Heart left ventricle (tissue), 16 donors: Measurements from ENCODE around the gene HSD3B2. TPM values are rescaled to one million over a fixed set of nuclear protein-coding genes. Genes with fewer than 3 reads are reported as not detected.

Source experiments
- ATAC-seq, 4 donors: fragments of 200-7000 bp; cut with Tn5 transposase; one replicate each; pipeline ENCODE4 v1.9.1; 2020 to 2022; ENCODE audit warnings: moderate library complexity in 4 of 4, mild to moderate bottlenecking in 3 of 4, moderate number of reproducible peaks in 1 of 4
- DNase-seq, 5 donors: peaks; one replicate each; pipeline ENCODE4 v3.0.0-alpha.2; 2020
- H3K27ac ChIP-seq, 12 donors: fragments of 200-600 bp; sonication (generic) in 4 of 12; one replicate each; pipeline versions ENCODE4 v1.5.0 to v1.8.0; 2016 to 2022; ENCODE audit warnings: mild to moderate bottlenecking in 2 of 12
- H3K27me3 ChIP-seq, 9 donors: fragments of 200-600 bp; sonication (generic) in 2 of 9; one replicate each; pipeline versions ENCODE4 v1.5.1 to v1.8.0; 2016 to 2022; ENCODE audit warnings: mild to moderate bottlenecking in 3 of 9
- H3K36me3 ChIP-seq, 9 donors: fragments of 200-600 bp; sonication (generic) in 2 of 9; one replicate each; pipeline versions ENCODE4 v1.5.0 to v1.8.0; 2018 to 2022; ENCODE audit warnings: mild to moderate bottlenecking in 2 of 9
- H3K4me1 ChIP-seq, 12 donors: fragments of 200-600 bp; sonication (generic) in 4 of 12; one replicate each; pipeline versions ENCODE4 v1.5.0 to v1.8.0; 2016 to 2022; ENCODE audit warnings: mild to moderate bottlenecking in 3 of 12
- H3K4me3 ChIP-seq, 12 donors: fragments of 200-600 bp; sonication (generic) in 4 of 12; one replicate each; pipeline versions ENCODE4 v1.5.0 to v1.8.0; 2017 to 2022; ENCODE audit warnings: mild to moderate bottlenecking in 9 of 12, moderate library complexity in 4 of 12
- H3K9me3 ChIP-seq, 12 donors: fragments of 200-600 bp; sonication (generic) in 4 of 12; one replicate each; pipeline versions ENCODE4 v1.5.0 to v1.8.0; 2016 to 2022; ENCODE audit warnings: mild to moderate bottlenecking in 1 of 12
- POLR2A ChIP-seq, 2 donors: fragments of 450-650 bp; IDR thresholded peaks; one replicate each; pipeline ENCODE4 v1.6.1; 2017; ENCODE audit warnings: antibody characterized with exemption in 2 of 2, mild to moderate bottlenecking in 2 of 2, moderate library complexity in 2 of 2
- WGBS, 4 donors: extraction: QIAGEN DNeasy Blood & Tissue Kit in 2 of 4; methylation state at CpG; one replicate each; pipeline versions ENCODE4 v1.1.5 to v1.1.7; 2013 to 2018; 5-methylcytosine and 5-hydroxymethylcytosine counted together
- intact Hi-C, 10 donors: fragments of 100-400 bp; cut with DNase I; formaldehyde crosslinking; loops; one replicate each; pipeline versions ENCODE4 v1.11.1 to v1.14.2; 2022
- long read RNA-seq, 3 donors: library from polyadenylated mRNA; unstranded; transcript quantifications; one replicate each; pipeline ENCODE4 v2.0.0, GENCODE V29; 2020 to 2021
- polyA plus RNA-seq, 2 donors: library from polyadenylated mRNA; stranded (reverse); fragments of 200-250 nt; gene quantifications; one replicate each; pipeline ENCODE4 v1.2.3, GENCODE V29; 2013
- total RNA-seq, 9 donors: library from RNA; depleted of rRNA in 2 of 9; stranded (reverse); fragments of >200 nt in 2 of 9; fragmentation: NEBNext Ultra II Directional in 3 of 9; extraction: Animal tissue kit (Norgen Biotek cat#: 25700) in 3 of 9; gene quantifications; one replicate each; pipeline versions ENCODE4 v1.1.0 to v1.2.4, GENCODE V29; 2016 to 2023
- TF ChIP-seq, protein P1 (sequence below), 12 donors: fragments of 200-600 bp; sonication (generic) in 4 of 12; IDR thresholded peaks; one replicate each; pipeline versions ENCODE4 v1.5.0 to v1.8.0; 2018 to 2022; ENCODE audit warnings: antibody characterized with exemption in 12 of 12, mild to moderate bottlenecking in 5 of 12
- donor health status: ischemic (EF 13 %, LVEDD 7.1; RV severe dilation, severe dysfunction).
- donor health status: healthy with polysubstance abuse.
- donor health status: DM: no; HTN: yes; CAD: no.
- donor health status: DM: no; HTN: no; CAD: no.
- donor health status: ischemic (EF 25% LVEDD 6.9; RV normal size, moderate dysfunction).
- donor health status: ischemic (EF 25% LVEDD 5.7; RV mildly dilated, moderate dysfunction).
- donor health status: healthy.
- donor health status: DM: yes; HTN: yes; CAD: no.
- donor health status: ischemic (EF 35%, LVEDD 5.7; RV mildly dilated, moderate dysfunction).
- donor health status: nonischemic (EF 11% LVEDD 7.7; RV severe dilation, severe dysfunction).
- donor health status: DM: yes; HTN: yes; CAD: no.
- donor health status: PGD.
- donor health status: ischemic (EF 29% LVEDD 5.4; RV normal size, mild dysfunction).
- donor health status: nonischemic (EF 23%, LVEDD 6.1; RV moderate dilation, normal function).

Gene HSD3B2
- total RNA-seq (not detected), polyA plus RNA-seq (not detected)
- long read RNA-seq, donor 1 = 0 reads
- long read RNA-seq, donor 2 = 0 reads
- long read RNA-seq, donor 3 = 0 reads

DNA sequence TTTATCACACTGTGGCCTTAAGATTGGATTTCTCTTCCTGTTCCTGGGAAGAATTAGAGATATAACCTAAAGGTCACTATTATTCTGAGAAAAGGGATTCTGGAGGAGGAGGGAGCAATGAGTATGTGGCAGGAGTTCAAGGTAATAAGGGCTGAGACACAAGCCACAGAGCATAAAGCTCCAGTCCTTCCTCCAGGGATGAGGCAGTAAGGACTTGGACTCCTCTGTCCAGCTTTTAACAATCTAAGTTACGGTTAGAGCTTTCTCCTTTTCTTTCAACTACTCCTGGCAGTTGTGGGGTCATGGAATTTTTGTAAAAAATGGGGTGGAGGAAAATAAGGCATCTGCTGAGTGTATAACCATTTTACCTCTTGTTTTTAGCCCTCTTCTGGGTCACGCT is at the start of gene HSD3B2:
HSD3B2 (plus strand) TSS at position 201 of the 400 bp plus-strand sequence. CDS start 270 bp downstream, outside the sequence.
- WGBS, 4 donors = 68 to 77% (median 75%) methylated on average over 2 of the region's 2 CpGs
- Histone ChIP-seq H3K4me3 (no peak within 1 kb of the TSS), H3K27ac (no peak within 1 kb of the TSS), H3K4me1 (no peaks in the 10 kb centered on the region), H3K27me3 (no peaks in the 10 kb centered on the region), H3K36me3 (no peaks in the 10 kb centered on the region), H3K9me3 (no peaks in the 10 kb centered on the region)
- TF ChIP-seq, protein P1, sequence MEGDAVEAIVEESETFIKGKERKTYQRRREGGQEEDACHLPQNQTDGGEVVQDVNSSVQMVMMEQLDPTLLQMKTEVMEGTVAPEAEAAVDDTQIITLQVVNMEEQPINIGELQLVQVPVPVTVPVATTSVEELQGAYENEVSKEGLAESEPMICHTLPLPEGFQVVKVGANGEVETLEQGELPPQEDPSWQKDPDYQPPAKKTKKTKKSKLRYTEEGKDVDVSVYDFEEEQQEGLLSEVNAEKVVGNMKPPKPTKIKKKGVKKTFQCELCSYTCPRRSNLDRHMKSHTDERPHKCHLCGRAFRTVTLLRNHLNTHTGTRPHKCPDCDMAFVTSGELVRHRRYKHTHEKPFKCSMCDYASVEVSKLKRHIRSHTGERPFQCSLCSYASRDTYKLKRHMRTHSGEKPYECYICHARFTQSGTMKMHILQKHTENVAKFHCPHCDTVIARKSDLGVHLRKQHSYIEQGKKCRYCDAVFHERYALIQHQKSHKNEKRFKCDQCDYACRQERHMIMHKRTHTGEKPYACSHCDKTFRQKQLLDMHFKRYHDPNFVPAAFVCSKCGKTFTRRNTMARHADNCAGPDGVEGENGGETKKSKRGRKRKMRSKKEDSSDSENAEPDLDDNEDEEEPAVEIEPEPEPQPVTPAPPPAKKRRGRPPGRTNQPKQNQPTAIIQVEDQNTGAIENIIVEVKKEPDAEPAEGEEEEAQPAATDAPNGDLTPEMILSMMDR (IDR thresholded peaks at IDR 0.05) = no peak
- TF ChIP-seq POLR2A (IDR thresholded peaks at IDR 0.05) = no peak
- ATAC-seq (no peak), DNase-seq (no peak)
- intact Hi-C loops = no loop called here

DNA sequence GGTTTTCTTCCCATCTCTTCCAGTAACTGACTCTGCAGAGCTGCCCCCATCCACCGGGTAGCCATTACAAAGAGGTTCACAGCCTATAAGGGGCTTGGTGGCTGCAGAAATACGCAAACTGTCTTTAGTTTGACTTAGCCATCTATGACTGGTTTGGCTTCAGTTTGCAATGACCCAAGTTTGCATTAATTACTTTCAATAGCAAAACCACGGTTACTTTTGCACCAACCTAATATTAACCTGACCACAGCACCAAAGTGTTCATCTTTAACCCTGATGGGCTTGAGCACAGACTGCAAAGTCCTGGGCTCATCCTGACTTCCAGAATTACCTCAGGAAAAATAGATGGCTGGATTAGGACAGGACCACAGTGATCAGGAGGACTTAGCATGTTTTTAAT is 48.5 kb upstream of the HSD3B2 start:
- H3K4me1 ChIP-seq = no peaks in the 10 kb centered on the region
- intact Hi-C loops = loop anchor here in 8 of 10 donors (2.0 to 10.0 kb wide), 9 partner anchors 79 to 1402 kb away; no protein-coding TSS in a partner anchor
- no peaks in the 10 kb centered on the region for H3K9me3 ChIP-seq
- H3K27ac ChIP-seq = no peak overlapping the region
- TF ChIP-seq POLR2A (IDR thresholded peaks at IDR 0.05) = no peak
- TF ChIP-seq, protein P1 (IDR thresholded peaks at IDR 0.05) = no peak
- ATAC-seq = no peak
- H3K4me3 ChIP-seq = no peak overlapping the region
- no peaks in the 10 kb centered on the region for H3K36me3 ChIP-seq
- WGBS, 4 donors = 80 to 93% (median 86%) methylated on average over 3 of the region's 3 CpGs
- DNase-seq = no peak
- peaks cover 0 to 5% (median 0%) of the 10 kb centered on the region in 9 donors for H3K27me3 ChIP-seq

DNA sequence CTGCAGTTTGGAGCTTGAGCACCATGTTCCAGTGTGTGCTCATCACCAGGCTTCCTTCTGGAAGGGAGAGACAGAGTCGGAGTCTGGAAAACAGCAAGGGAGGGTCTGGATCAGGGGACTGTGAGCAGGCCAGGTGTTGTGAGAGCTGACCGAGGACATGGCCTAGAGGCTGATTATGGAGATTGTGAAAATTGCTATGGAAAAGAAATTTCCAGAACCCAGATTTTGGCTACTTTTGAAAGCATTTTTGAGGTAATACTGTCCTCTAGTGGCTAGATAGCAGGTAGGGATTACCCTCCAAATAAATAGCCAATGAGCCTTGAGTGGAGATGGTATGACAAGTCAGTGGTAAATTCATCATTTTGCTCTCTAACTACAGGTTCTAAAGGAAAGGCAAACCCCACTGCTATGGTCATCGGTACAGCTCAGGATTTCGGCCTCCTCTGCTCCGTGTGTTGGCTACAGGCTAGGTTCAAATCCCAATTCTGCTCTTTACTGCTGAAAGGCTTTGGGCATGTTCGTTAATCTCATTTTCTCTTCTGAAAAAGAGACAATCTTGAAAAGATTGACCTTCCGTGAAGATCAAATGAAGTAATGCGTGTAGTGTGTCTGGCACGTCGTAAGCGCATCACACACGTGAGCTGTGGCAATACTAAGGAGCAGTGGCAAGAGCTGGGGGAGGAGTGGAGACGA is 47.4 kb upstream of the HSD3B2 start:
- intact Hi-C loops = loop anchor here in 8 of 10 donors (2.0 to 10.0 kb wide), 9 partner anchors 80 to 1403 kb away; no protein-coding TSS in a partner anchor
- WGBS, 4 donors = 64 to 73% (median 68%) methylated on average over 13 of the region's 13 CpGs
- no peak for DNase-seq
- Histone ChIP-seq H3K27me3 (peaks cover 0 to 5% (median 0%) of the 10 kb centered on the region in 9 donors), H3K4me3 (no peak overlapping the region), H3K9me3 (no peaks in the 10 kb centered on the region), H3K36me3 (no peaks in the 10 kb centered on the region), H3K4me1 (no peaks in the 10 kb centered on the region), H3K27ac (no peak overlapping the region)
- peak in 1 of 4 donors; percentile 28 for ATAC-seq
- TF ChIP-seq POLR2A (IDR thresholded peaks at IDR 0.05) = no peak
- TF ChIP-seq, protein P1 (IDR thresholded peaks at IDR 0.05) = peak; percentile 60 to 88 (median 74)

DNA sequence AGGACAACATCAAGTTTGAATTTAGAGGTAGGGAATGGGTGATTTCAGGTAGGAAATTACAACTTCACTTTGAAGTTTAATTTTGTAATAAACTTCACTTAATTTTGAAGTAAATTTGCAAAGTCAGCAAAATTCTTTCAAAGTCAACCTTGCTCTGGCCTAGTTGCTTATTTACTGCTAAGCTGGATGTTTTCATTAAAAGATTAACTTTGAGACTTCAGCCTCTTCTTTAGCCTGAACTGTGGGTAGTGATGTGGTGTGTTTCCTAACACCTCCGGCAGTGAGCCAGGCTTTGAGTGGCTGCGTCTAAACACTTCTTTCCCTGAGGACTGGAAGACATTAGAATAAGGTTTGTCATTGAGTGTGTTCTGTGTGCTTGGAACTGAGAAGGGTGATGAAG is 46.4 kb upstream of the HSD3B2 start, which contains the start of gene HAO2:
HAO2 (plus strand) TSS at position 232 of the 400 bp plus-strand sequence. CDS start 12,301 bp downstream, outside the sequence.
- intact Hi-C loops = loop anchor here in 7 of 10 donors (5.0 to 10.0 kb wide), 8 partner anchors 81 to 1404 kb away; no protein-coding TSS in a partner anchor
- no peaks in the 10 kb centered on the region for H3K36me3 ChIP-seq

More for the DNA sequence above, 46.4 kb upstream of the HSD3B2 start, which contains the start of gene HAO2:
- TF ChIP-seq, protein P1 (IDR thresholded peaks at IDR 0.05) = no peak
- TF ChIP-seq POLR2A (IDR thresholded peaks at IDR 0.05) = no peak
- Histone ChIP-seq H3K27me3 (peaks cover 0 to 5% (median 0%) of the 10 kb centered on the region in 9 donors), H3K27ac (no peak within 1 kb of the TSS), H3K9me3 (no peaks in the 10 kb centered on the region), H3K4me1 (no peaks in the 10 kb centered on the region), H3K4me3 (no peak within 1 kb of the TSS)
- ATAC-seq = no peak
- WGBS, 4 donors = 44 to 82% (median 53%) methylated on average over 2 of the region's 2 CpGs
- no peak for DNase-seq
